GM23248 (cell line): ENCODE results near the gene TMEM169. TPM values are rescaled to one million over a fixed set of nuclear protein-coding genes. Genes with fewer than 3 reads are reported as not detected.

Experiments
- DNase-seq: peaks from one replicate; pipeline ENCODE4 v3.0.0-alpha.2; 2015
- H2AFZ ChIP-seq: fragments of 200-600 bp; sonication (generic); 2 replicates; pipeline ENCODE4 v1.6.1; 2016; ENCODE audit warnings: antibody characterized with exemption
- H3F3A ChIP-seq: fragments of 200-600 bp; sonication (generic); 2 replicates; pipeline ENCODE4 v1.6.1; 2016; ENCODE audit warnings: mild to moderate bottlenecking, antibody characterized with exemption, mixed run types; ENCODE audit not compliant: insufficient read depth
- H3K27ac ChIP-seq: fragments of 200-600 bp; sonication (generic); 2 replicates; pipeline ENCODE4 v1.5.1; 2016; ENCODE audit warnings: mild to moderate bottlenecking
- H3K27me3 ChIP-seq: fragments of 200-600 bp; sonication (generic); replicated peaks from 2 replicates; pipeline ENCODE4 v1.6.1; 2016; ENCODE audit warnings: mild to moderate bottlenecking; ENCODE audit not compliant: insufficient read depth
- H3K36me3 ChIP-seq: fragments of 200-600 bp; sonication (generic); 2 replicates; pipeline ENCODE4 v1.6.1; 2016; ENCODE audit warnings: low read depth, mild to moderate bottlenecking
- H3K4me1 ChIP-seq: fragments of 200-600 bp; sonication (generic); 2 replicates; pipeline ENCODE4 v1.6.1; 2016; ENCODE audit warnings: mild to moderate bottlenecking; ENCODE audit not compliant: insufficient read depth
- H3K4me2 ChIP-seq: fragments of 200-600 bp; sonication (generic); one replicate; pipeline ENCODE4 v1.6.1; 2016; ENCODE audit warnings: mild to moderate bottlenecking; ENCODE audit not compliant: unreplicated experiment
- H3K4me3 ChIP-seq: fragments of 200-600 bp; sonication (generic); 2 replicates; pipeline ENCODE4 v1.5.1; 2016; ENCODE audit warnings: mild to moderate bottlenecking
- H3K79me2 ChIP-seq: fragments of 200-600 bp; sonication (generic); 2 replicates; pipeline ENCODE4 v1.6.1; 2016; ENCODE audit warnings: mild to moderate bottlenecking; ENCODE audit not compliant: insufficient read depth
- H3K9ac ChIP-seq: fragments of 200-600 bp; sonication (generic); 2 replicates; pipeline ENCODE4 v1.6.1; 2016; ENCODE audit warnings: mild to moderate bottlenecking
- H3K9me2 ChIP-seq: fragments of 200-600 bp; sonication (generic); 2 replicates; pipeline ENCODE4 v1.6.1; 2016; ENCODE audit warnings: mixed run types, mild to moderate bottlenecking, moderate library complexity; ENCODE audit not compliant: insufficient read depth
- H3K9me3 ChIP-seq: fragments of 200-600 bp; sonication (generic); one replicate; pipeline ENCODE4 v1.6.1; 2017; ENCODE audit warnings: low read depth
- H4K20me1 ChIP-seq: fragments of 200-600 bp; sonication (generic); 2 replicates; pipeline ENCODE4 v1.6.0; 2016; ENCODE audit not compliant: insufficient read depth
- EZH2 ChIP-seq: fragments of 200-600 bp; sonication (generic); IDR thresholded peaks from 2 replicates; pipeline ENCODE4 v1.6.1; 2018; ENCODE audit warnings: antibody characterized with exemption, mild to moderate bottlenecking; ENCODE audit not compliant: insufficient read depth, poor library complexity, severe bottlenecking
- EZH2phosphoT487 ChIP-seq: fragments of 200-600 bp; sonication (generic); IDR thresholded peaks from 2 replicates; pipeline ENCODE4 v1.6.1; 2018; ENCODE audit warnings: antibody characterized with exemption, moderate library complexity, mild to moderate bottlenecking, low read depth; ENCODE audit not compliant: insufficient read depth
- WGBS, 2 experiments: methylation state at CpG; one replicate each; pipeline ENCODE4 v1.1.6; 2015 to 2017; ENCODE audit warnings: low lambda C conversion rate in 2 of 2, low coverage in 1 of 2; ENCODE audit errors: missing lambda C conversion rate in 2 of 2; 5-methylcytosine and 5-hydroxymethylcytosine counted together
- in situ Hi-C: fragments of 300-500 bp; cut with MboI; formaldehyde crosslinking; loops from 2 replicates; pipeline ENCODE4 v1.15.0; 2020
- polyA plus RNA-seq: library from polyadenylated mRNA; unstranded; fragments of >200 nt; fragmentation: Nextera tagmentation; extraction: Ambion mirVana; gene quantifications from 2 replicates; pipeline ENCODE4 v1.2.1, GENCODE V29; 2016
- total RNA-seq: library from RNA; depleted of rRNA; stranded (reverse); fragments of >200 nt; shearing (Covaris generic); gene quantifications from 2 replicates; pipeline ENCODE4 v1.2.3, GENCODE V29; 2014

The TMEM169 gene
- total and polyA plus RNA-seq, 2 experiments from 2014 or later = under 0.01 to 0.11 TPM

GRCh38 chr2:216072473-216072872 lies 9.2 kb upstream of the TMEM169 start:
- no peak overlapping the region for H3K4me2 ChIP-seq
- TF ChIP-seq EZH2phosphoT487 (no peak), EZH2 (no peak)

GRCh38 chr2:216073773-216074172 lies 7.9 kb upstream of the TMEM169 start:
- Histone ChIP-seq H3K9me2 (no peaks in the 10 kb centered on the region), H3K27ac (no peak overlapping the region), H3F3A (no peaks in the 10 kb centered on the region), H3K4me1 (no peaks in the 10 kb centered on the region), H3K4me3 (no peak overlapping the region), H3K4me2 (no peak overlapping the region), H3K27me3 (no peaks in the 10 kb centered on the region), H3K9ac (no peak overlapping the region), H3K9me3 (no peaks in the 10 kb centered on the region), H2AFZ (no peak overlapping the region), H3K36me3 (no peaks in the 10 kb centered on the region), H4K20me1 (no peaks in the 10 kb centered on the region), H3K79me2 (no peaks in the 10 kb centered on the region)
- TF ChIP-seq EZH2 (no peak), EZH2phosphoT487 (no peak)
- DNase-seq = no peak
- in situ Hi-C loops = no loop called here

More at GRCh38 chr2:216072473-216072872, 9.2 kb upstream of the TMEM169 start:
- Histone ChIP-seq H3K36me3 (no peaks in the 10 kb centered on the region), H2AFZ (no peak overlapping the region), H3K9ac (no peak overlapping the region), H3K27me3 (no peaks in the 10 kb centered on the region), H3K4me1 (no peaks in the 10 kb centered on the region), H3F3A (no peaks in the 10 kb centered on the region), H3K4me3 (no peak overlapping the region), H3K9me2 (no peaks in the 10 kb centered on the region), H4K20me1 (no peaks in the 10 kb centered on the region), H3K27ac (no peak overlapping the region), H3K9me3 (no peaks in the 10 kb centered on the region), H3K79me2 (no peaks in the 10 kb centered on the region)
- DNase-seq = no peak
- in situ Hi-C loops = no loop called here

GRCh38 chr2:216074380-216074779 lies 7.3 kb upstream of the TMEM169 start:
- in situ Hi-C loops = no loop called here
- no peak overlapping the region for H3K4me2 ChIP-seq
- H3K36me3 ChIP-seq = no peaks in the 10 kb centered on the region
- H3F3A ChIP-seq = no peaks in the 10 kb centered on the region
- 83 to 88% methylated on average over 1 of the region's 1 CpG for WGBS, 2 experiments
- H3K9me2 ChIP-seq = no peaks in the 10 kb centered on the region
- no peaks in the 10 kb centered on the region for H3K79me2 ChIP-seq
- no peaks in the 10 kb centered on the region for H4K20me1 ChIP-seq
- no peak overlapping the region for H3K27ac ChIP-seq
- H3K9me3 ChIP-seq = no peaks in the 10 kb centered on the region
- no peaks in the 10 kb centered on the region for H3K27me3 ChIP-seq
- H3K4me3 ChIP-seq = no peak overlapping the region
- no peaks in the 10 kb centered on the region for H3K4me1 ChIP-seq
- H3K9ac ChIP-seq = no peak overlapping the region
- H2AFZ ChIP-seq = no peak overlapping the region
- no peak for TF ChIP-seq EZH2phosphoT487
- TF ChIP-seq EZH2 = no peak
- DNase-seq = no peak

- TF ChIP-seq EZH2 = no peak
- no peak for TF ChIP-seq EZH2phosphoT487
- H2AFZ ChIP-seq = no peak overlapping the region
- DNase-seq = no peak
- no peak overlapping the region for H3K4me2 ChIP-seq
- H3K4me1 ChIP-seq = no peaks in the 10 kb centered on the region
- H4K20me1 ChIP-seq = no peaks in the 10 kb centered on the region
- H3K9me2 ChIP-seq = no peaks in the 10 kb centered on the region
- H3K27ac ChIP-seq = no peak overlapping the region
- 95 to 97% methylated on average over 1 of the region's 1 CpG for WGBS, 2 experiments
- no peaks in the 10 kb centered on the region for H3K36me3 ChIP-seq
- no peaks in the 10 kb centered on the region for H3K27me3 ChIP-seq
- no peaks in the 10 kb centered on the region for H3K9me3 ChIP-seq
- H3K79me2 ChIP-seq = no peaks in the 10 kb centered on the region
- in situ Hi-C loops = no loop called here
- no peak overlapping the region for H3K9ac ChIP-seq
- no peak overlapping the region for H3K4me3 ChIP-seq
- no peaks in the 10 kb centered on the region for H3F3A ChIP-seq
These were observed 6.9 kb upstream of the TMEM169 start for GRCh38 chr2:216074794-216075193.

- Histone ChIP-seq H3K9ac (no peak overlapping the region), H3K27me3 (no peaks in the 10 kb centered on the region), H3K79me2 (no peaks in the 10 kb centered on the region), H3K27ac (no peak overlapping the region), H3K4me2 (no peak overlapping the region), H3F3A (no peaks in the 10 kb centered on the region), H3K36me3 (no peaks in the 10 kb centered on the region), H3K4me1 (no peaks in the 10 kb centered on the region), H2AFZ (no peak overlapping the region), H4K20me1 (no peaks in the 10 kb centered on the region), H3K9me3 (no peaks in the 10 kb centered on the region), H3K9me2 (no peaks in the 10 kb centered on the region), H3K4me3 (no peak overlapping the region)
- WGBS, 2 experiments = 84% methylated on average over 6 of the region's 6 CpGs
- TF ChIP-seq EZH2 (no peak), EZH2phosphoT487 (no peak)
- no peak for DNase-seq
- in situ Hi-C loops = no loop called here
These were observed 5.9 kb upstream of the TMEM169 start for GRCh38 chr2:216075510-216076485.
